Activated CD8-positive, alpha-beta memory T cell treated with anti-CD3 and anti-CD28 coated beads for 48 hours (primary cell): ENCODE results near the gene DEGS2.

Source experiments
- DNase-seq, 3 experiments: peaks; one replicate each; pipeline ENCODE4 v3.0.0-alpha.2; 2020; ENCODE audit warnings: low read depth in 2 of 3, low spot score in 2 of 3

DEGS2 gene

DNA sequence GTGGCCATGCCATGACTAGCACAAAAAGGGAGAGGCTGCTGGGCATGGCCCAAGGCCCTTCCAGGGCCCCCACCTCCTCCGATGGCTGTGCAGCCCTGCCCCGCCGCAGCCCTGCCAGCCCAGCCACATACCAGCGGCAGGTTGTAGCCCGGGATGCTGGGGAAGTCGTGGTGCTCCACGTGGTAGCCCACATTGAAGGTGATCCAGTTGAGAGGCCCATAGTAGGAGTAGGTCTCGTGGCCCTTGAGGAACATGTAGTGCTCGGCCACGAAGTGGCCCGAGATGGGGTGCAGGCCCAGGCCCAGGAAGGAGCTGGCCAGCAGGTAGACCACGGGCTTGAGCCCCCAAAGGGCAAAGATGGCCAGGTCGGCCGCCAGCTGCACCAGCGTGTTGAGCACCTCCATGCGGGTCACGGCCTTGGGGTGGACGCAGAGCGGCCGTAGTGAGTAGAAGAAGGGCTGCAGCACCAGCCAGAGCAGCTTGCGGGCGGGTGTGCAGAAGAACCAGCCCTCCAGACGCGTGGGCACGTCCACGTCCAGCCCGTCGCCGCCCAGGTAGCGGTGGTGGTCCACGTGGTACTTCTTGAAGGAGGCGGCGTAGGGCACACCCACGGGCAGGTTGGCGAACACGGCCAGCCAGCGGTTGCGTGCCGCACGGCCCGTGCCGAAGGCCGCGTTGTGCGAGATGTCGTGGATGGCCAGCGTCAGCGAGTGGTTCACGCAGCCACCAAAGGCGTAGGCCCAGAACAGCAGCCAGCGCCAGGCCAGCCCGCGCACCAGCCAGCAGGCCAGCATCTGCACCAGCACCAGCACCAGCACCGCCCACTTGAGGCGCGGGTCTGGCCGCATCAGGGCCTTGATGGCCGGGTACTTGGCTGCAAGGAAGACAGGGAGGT lies 10.4 kb downstream of the DEGS2 start:
- DNase-seq, result no peak

GRCh38 chr14:100147691-100148464 lies 11.6 kb downstream of the DEGS2 start:
- DNase-seq, result no peak

DNA sequence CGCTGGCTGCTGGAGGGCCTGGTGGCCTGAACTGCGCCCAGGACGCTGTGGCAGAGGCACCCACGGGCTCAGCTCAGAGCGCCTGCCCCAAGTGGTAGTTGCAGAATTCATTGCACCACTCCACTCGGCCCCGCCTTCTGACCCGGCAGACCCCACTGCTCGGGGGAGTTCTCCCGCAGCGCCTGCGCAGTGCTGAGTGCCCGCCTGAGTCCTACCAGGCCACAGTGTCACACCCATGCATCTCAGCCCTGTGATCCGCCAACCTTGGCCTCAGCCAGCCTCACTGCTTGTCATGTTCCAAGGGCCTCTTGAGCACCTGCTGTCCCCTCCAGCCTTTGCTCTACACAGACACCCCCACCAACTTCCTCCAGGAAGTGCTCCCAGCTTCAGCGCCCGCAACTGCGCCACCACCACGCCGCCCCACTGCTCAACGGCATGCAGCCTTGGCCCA lies 12.2 kb downstream of the DEGS2 start:
- peak in 2 of 3 experiments; percentile 27 to 29 for DNase-seq

DNA sequence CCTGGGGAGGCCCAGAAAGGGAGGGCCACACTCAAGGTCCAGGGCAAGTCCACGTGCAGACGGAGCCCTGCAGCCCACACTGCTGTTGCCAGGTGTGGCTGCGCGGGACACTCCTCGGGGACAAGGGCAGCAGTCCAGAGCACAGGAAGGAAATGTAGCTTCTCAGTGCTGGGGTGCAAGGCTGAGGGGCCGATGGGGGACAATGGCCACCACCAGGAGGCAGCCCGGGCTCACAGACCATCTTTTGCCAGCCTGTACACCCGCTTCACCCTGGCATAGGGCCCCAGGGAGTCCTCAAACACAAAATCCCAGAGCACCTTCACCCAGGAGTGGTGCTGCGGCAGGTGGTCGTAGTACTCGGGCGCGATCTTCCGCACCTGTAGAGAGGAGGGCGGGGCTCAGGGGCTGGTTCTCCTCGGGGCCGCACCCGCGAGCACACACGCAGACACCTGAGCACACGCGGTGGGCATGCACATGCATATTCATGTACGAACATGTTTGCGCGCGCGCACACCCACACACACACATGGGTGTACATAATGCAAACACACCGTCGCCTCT lies 12.8 kb downstream of the DEGS2 start:
- no peak for DNase-seq

GRCh38 chr14:100145682-100146464 lies 13.6 kb downstream of the DEGS2 start:
- DNase-seq, result no peak

GRCh38 chr14:100144996-100145646 lies 14.3 kb downstream of the DEGS2 start:
- DNase-seq, result no peak

- no peak for DNase-seq
Measured at GRCh38 chr14:100144645-100144995, 14.8 kb downstream of the DEGS2 start.

- no peak for DNase-seq
Measured at GRCh38 chr14:100143934-100144333, 15.5 kb downstream of the DEGS2 start.

- no peak for DNase-seq
Measured at GRCh38 chr14:100143523-100143922, 15.9 kb downstream of the DEGS2 start.

GRCh38 chr14:100142073-100143040 lies 17.1 kb downstream of the DEGS2 start:
- DNase-seq, result no peak

DNA sequence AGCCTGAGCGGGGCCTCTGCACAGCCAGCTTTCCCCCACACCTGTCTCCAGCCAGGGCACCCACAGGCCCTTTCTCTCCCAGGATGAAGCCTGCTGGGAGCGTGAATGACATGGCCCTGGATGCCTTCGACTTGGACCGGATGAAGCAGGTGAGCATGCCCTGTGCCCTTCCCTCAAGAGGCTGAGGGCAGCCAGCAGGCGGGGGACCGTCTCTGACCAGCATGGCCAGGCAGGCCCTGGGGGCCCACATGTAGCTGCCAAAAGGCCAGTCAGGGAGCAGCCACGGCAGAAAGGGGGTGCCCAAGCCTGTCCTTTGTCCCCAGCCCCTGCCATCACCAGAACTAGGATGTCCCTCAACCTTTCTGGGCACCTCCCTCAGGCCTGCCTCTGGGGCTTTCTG lies 18.3 kb downstream of the DEGS2 start:
- DNase-seq, result no peak

DNA sequence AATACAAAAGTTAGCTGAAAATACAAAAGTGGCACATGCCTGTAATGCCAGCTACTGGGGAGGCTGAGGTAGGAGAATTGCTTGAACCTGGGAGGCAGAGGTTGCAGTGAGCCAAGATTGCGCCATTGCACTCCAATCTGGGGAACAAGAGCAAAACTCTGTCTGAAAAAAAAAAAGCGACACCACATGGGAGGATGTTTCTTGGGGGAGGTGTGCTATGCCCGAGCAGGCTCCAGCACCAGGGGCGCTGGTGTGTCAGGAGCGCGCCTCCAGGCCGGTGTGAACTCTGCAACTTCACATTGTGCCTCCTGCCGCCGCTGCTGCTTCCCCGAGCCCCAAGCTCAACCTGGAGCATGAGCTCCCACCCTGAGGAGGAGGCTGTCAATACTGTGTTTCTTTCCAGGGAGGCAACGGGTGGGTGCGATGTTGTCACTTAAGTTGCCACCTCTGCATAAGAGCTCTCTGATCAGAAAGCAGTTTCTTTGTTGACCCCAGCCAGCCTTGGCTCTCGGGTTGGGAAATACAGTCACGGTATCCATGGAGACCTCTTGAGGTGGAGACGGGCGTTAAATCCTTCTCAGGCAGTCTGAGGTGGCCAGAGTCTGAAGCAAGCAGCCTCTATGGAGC lies 18.9 kb downstream of the DEGS2 start:
- no peak for DNase-seq

DNA sequence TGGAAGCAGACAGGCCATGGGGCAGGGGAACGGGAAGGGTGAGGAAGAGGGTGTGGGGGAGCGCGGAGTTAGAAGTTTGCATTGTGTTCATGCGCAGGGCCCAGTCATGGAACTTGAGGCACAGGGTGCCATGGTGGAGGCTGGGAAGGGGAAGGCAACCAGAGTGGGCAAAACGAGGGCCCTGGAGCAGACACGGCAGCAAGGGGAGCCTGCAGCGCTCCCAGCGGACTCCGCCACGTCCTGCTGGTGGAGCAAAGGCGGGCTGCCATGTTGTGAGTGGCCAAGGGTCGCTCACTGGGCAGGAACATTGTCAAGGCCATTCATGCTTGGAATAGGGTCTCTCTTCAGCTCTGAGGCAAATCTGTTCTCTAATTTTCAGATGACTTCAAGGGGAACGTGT lies 20.5 kb downstream of the DEGS2 start:
- DNase-seq, result no peak

GRCh38 chr14:100138082-100138787 lies 21.2 kb downstream of the DEGS2 start:
- no peak for DNase-seq

DNA sequence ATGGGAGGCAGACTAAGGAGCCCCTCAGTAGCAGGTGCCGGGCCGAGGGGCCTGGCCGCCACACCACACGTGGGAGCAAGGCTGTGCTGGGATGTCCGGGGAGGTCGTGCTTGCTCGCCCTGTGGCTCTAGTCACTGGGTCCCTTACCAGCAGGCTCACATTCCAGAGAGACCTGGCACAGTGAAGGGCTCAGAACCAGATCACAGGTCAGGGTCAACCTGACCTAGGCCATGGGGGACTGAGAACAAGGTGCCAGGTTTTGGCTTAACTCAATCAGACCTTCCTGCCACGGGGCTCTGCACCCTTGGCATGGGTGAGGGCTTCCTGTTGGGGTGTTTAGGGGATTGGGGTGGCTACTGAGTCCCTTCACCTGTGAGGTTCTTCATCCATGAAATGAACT lies 22.3 kb downstream of the DEGS2 start:
- no peak for DNase-seq

GRCh38 chr14:100135784-100136183 lies 23.7 kb downstream of the DEGS2 start:
- DNase-seq, result no peak

DNA sequence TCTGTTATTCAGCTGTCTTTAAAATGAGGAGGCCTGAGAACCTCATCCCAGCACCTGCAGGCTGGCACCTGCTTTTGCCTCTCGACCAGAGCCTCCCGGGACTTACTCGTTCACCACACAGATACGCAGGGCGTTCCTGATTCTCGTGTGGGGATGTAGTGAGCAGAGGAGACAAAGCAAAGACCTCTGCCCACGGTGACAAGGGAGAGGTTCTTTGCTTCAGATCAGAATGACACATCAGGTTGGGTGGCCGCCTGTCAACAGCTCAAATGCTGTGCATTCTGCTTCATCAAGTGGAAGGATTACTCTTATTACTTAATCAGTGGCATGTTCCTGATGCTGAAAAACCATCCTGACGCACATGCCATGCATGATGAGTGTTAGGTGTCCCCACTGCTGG lies 24.4 kb downstream of the DEGS2 start:
- no peak for DNase-seq

DNA sequence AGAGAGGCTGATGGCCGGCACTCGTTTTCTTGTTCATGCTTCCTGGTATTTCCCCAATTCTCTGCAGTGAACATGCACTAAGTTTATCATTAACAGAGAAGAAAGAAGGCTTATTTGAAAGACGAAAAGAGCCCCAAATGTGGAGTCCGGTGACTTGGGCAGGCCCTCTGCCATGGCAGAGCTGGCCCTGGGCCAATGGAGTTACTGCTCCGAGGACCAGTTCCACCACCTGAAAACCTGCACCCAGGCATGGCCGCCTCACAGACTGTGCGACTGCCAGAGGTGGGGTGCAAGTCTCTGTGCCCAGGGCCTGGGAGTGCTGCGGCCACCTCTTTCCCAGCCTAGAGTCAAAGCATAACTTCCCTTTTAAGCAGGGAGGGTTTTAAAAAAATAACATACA lies 24.9 kb downstream of the DEGS2 start:
- DNase-seq, result no peak
